Measurements from ENCODE around the gene APOBEC3A.
"Not testable (repeated sequence)": the region's sequence is repeated elsewhere in the genome, so short reads cannot be mapped to it uniquely, and the experiment has no call there.

APOBEC3A gene

GRCh38 chr22:38971791-38972190 lies 14.4 kb downstream of the APOBEC3A start:
- ChIA-PET CTCF (interaction anchor here (0.9 to 1.7 kb wide), 4 partner anchors 9 to 203 kb away, joined by 3 to 5 read pairs (median 3); no protein-coding TSS in a partner anchor), POLR2A (no interaction called here)
- no peak for DNase-seq (ENCODE audit: low read depth, low spot score)
- no peak overlapping the region for H3K4me3 ChIP-seq (ENCODE audit: low read depth, low read length)
- TF ChIP-seq CTCF (IDR thresholded peaks at IDR 0.05; ENCODE audit: insufficient read depth, low read length, missing control alignments) = no peak

GRCh38 chr22:38972558-38972957 lies 15.1 kb downstream of the APOBEC3A start:
- DNase-seq (ENCODE audit: low read depth, low spot score) = no peak
- TF ChIP-seq CTCF (IDR thresholded peaks at IDR 0.05; ENCODE audit: insufficient read depth, low read length, missing control alignments) = no peak
- ChIA-PET CTCF (interaction anchor here (0.9 to 2.6 kb wide), 4 partner anchors 11 to 204 kb away, joined by 3 to 21 read pairs (median 3); partner anchors contain the start of gene APOBEC3B), POLR2A (no interaction called here)
- no peak overlapping the region for H3K4me3 ChIP-seq (ENCODE audit: low read depth, low read length)

- ChIA-PET POLR2A (no interaction called here), CTCF (interaction anchor here (0.6 to 4.2 kb wide), 15 partner anchors 9 to 206 kb away, joined by 3 to 22 read pairs (median 4); partner anchors contain the start of gene APOBEC3B)
- no peak for DNase-seq (ENCODE audit: low read depth, low spot score)
- no peak overlapping the region for H3K4me3 ChIP-seq (ENCODE audit: low read depth, low read length)
- TF ChIP-seq CTCF (IDR thresholded peaks at IDR 0.05; ENCODE audit: insufficient read depth, low read length, missing control alignments) = peak; percentile 75
Measured at GRCh38 chr22:38973289-38974169, 16.1 kb downstream of the APOBEC3A start.

GRCh38 chr22:38974170-38974825 lies 16.9 kb downstream of the APOBEC3A start:
- no peak overlapping the region for H3K4me3 ChIP-seq (ENCODE audit: low read depth, low read length)
- DNase-seq (ENCODE audit: low read depth, low spot score) = no peak
- CTCF ChIA-PET = interaction anchor here (1.0 to 4.2 kb wide), 13 partner anchors 10 to 205 kb away, joined by 3 to 22 read pairs (median 4); partner anchors contain the start of gene APOBEC3B
- TF ChIP-seq CTCF (IDR thresholded peaks at IDR 0.05; ENCODE audit: insufficient read depth, low read length, missing control alignments) = no peak
- POLR2A ChIA-PET = no interaction called here

GRCh38 chr22:38974826-38975175 lies 17.4 kb downstream of the APOBEC3A start:
- POLR2A ChIA-PET = no interaction called here
- H3K4me3 ChIP-seq (ENCODE audit: low read depth, low read length) = no peak overlapping the region
- DNase-seq (ENCODE audit: low read depth, low spot score) = no peak
- CTCF ChIA-PET = interaction anchor here (1.2 to 4.2 kb wide), 6 partner anchors 9 to 205 kb away, joined by 4 to 22 read pairs (median 8); partner anchors contain the start of gene APOBEC3B
- TF ChIP-seq CTCF (IDR thresholded peaks at IDR 0.05; ENCODE audit: insufficient read depth, low read length, missing control alignments) = no peak

- H3K4me3 ChIP-seq (ENCODE audit: low read depth, low read length); DNase-seq (ENCODE audit: low read depth, low spot score); POLR2A ChIA-PET: not testable (repeated sequence)
- CTCF ChIA-PET = interaction anchor here (4.2 kb wide), 1 partner anchor 107 kb away, joined by 22 read pairs; no protein-coding TSS in a partner anchor
Measured at GRCh38 chr22:38977289-38977688, 19.9 kb downstream of the APOBEC3A start.

GRCh38 chr22:38980587-38980986 lies 23.2 kb downstream of the APOBEC3A start:
- POLR2A ChIA-PET; DNase-seq (ENCODE audit: low read depth, low spot score); H3K4me3 ChIP-seq (ENCODE audit: low read depth, low read length): not testable (repeated sequence)
- CTCF ChIA-PET = interaction anchor here (0.7 to 4.2 kb wide), 6 partner anchors 10 to 1025 kb away, joined by 3 to 22 read pairs (median 4); no protein-coding TSS in a partner anchor

Measured in AG04449 (cell line).